ENCODE data around the gene MYOCOS.

The MYOCOS gene, protein sequence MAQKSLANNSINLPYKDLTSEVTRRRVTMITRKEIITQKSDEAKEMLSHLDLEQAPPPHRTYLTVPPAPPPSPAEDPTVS

DNA sequence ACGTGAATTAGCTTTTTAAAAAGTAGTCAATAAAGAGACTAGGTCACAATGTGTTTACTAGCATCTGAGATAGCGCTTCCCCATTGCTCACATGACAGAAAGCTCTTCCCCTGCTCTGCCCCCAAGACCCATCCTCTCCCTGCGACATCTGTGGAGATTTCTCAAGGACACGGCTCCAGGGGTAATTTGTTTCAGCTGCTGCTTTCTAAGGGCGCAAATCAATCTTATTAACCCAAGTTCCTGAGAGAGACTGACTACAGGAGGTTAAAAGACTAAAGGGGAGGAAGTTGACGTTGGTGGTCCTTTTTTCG is at the start of gene MYOCOS:
MYOCOS (plus strand) TSS at position 92 of the 311 bp plus-strand sequence. CDS start 1,641 bp downstream, outside the sequence.
- H3K27me3 ChIP-seq: no peaks in the 10 kb centered on the region
- no peak within 1 kb of the TSS for H3K4me3 ChIP-seq (ENCODE audit: low read depth in 1 of 2, low read length in 1 of 2)
- H3K27ac ChIP-seq: no peak within 1 kb of the TSS
- H3K9me3 ChIP-seq: no peaks in the 10 kb centered on the region
- no peaks in the 10 kb centered on the region for H3K36me3 ChIP-seq
- TF ChIP-seq, protein P1, sequence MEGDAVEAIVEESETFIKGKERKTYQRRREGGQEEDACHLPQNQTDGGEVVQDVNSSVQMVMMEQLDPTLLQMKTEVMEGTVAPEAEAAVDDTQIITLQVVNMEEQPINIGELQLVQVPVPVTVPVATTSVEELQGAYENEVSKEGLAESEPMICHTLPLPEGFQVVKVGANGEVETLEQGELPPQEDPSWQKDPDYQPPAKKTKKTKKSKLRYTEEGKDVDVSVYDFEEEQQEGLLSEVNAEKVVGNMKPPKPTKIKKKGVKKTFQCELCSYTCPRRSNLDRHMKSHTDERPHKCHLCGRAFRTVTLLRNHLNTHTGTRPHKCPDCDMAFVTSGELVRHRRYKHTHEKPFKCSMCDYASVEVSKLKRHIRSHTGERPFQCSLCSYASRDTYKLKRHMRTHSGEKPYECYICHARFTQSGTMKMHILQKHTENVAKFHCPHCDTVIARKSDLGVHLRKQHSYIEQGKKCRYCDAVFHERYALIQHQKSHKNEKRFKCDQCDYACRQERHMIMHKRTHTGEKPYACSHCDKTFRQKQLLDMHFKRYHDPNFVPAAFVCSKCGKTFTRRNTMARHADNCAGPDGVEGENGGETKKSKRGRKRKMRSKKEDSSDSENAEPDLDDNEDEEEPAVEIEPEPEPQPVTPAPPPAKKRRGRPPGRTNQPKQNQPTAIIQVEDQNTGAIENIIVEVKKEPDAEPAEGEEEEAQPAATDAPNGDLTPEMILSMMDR (IDR thresholded peaks at IDR 0.05): no peak
- no peaks in the 10 kb centered on the region for H3K4me1 ChIP-seq (ENCODE audit: control insufficient read depth in 1 of 2, insufficient read depth in 1 of 2, low read depth in 1 of 2, low read length in 1 of 2)

DNA sequence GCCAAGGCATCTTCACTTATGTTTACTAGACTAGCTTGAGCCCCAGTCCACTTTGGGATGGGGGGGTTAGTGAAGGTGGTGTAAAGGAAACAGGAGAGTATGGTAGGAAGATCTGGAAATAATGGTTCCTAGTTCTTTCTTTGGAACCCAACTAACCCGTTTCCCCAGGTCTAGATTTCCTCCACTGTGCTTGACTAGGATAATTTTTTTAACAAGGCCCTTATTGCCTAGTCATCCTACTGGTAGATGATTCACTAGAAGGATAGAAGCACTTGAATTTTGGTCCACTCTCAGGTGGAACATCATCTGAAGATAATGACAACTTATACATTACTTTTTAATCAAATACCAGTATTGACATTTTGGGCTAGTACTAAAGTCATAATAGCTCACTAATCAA is 45.9 kb upstream of the MYOCOS start:
- H3K36me3 ChIP-seq: peaks cover 89% of the 10 kb centered on the region
- H3K4me1 ChIP-seq (ENCODE audit: control insufficient read depth in 1 of 2, insufficient read depth in 1 of 2, low read depth in 1 of 2, low read length in 1 of 2): no peaks in the 10 kb centered on the region
- H3K9me3 ChIP-seq: no peaks in the 10 kb centered on the region
- H3K4me3 ChIP-seq (ENCODE audit: low read depth in 1 of 2, low read length in 1 of 2): no peak overlapping the region
- TF ChIP-seq, protein P1 (IDR thresholded peaks at IDR 0.05): no peak
- H3K27ac ChIP-seq: no peak overlapping the region
- no peaks in the 10 kb centered on the region for H3K27me3 ChIP-seq

DNA sequence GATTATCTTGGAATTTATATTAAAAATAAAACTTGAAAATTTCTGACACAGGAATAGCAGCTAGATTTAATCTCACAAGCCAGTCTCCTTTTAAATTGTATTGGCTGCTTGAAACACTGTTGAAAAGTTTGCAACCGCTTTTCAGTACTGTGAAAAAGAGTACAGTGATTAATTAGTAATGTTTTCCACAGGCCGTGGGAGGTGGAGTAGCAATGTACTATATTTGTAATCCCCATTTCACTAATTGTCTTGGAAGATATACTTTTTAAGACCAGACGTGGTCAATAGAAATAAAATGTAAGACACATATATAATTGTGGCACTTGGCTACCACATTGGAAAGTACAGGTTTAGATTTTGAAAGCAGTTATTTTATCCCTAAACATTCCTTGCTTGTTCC is 40.8 kb upstream of the MYOCOS start:
- Histone ChIP-seq H3K27ac (no peak overlapping the region), H3K4me1 (ENCODE audit: control insufficient read depth in 1 of 2, insufficient read depth in 1 of 2, low read depth in 1 of 2, low read length in 1 of 2) (no peaks in the 10 kb centered on the region), H3K9me3 (no peaks in the 10 kb centered on the region), H3K36me3 (peaks cover 94% of the 10 kb centered on the region), H3K4me3 (ENCODE audit: low read depth in 1 of 2, low read length in 1 of 2) (no peak overlapping the region), H3K27me3 (no peaks in the 10 kb centered on the region)
- TF ChIP-seq, protein P1 (IDR thresholded peaks at IDR 0.05): no peak

DNA sequence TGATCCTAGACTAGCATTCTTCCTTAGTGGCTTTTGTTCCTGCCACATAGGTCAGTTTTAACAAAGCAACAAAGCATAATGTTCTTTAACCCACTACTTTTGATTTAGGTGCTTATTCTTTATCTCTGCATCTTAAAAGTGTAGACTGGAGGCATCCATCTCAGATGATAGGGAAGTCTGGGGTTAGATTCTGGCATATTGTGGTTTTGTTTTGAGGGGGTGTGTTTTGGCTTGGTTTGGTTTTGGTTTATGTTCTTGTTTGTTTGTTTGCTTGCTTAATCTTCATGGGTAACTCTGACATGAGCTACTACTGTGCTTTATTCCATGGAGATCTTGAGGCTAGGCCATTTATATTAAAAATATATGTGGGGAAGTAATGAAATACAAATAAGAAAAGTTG is 40.3 kb upstream of the MYOCOS start:
- Histone ChIP-seq H3K4me1 (ENCODE audit: control insufficient read depth in 1 of 2, insufficient read depth in 1 of 2, low read depth in 1 of 2, low read length in 1 of 2) (no peaks in the 10 kb centered on the region), H3K27ac (no peak overlapping the region), H3K9me3 (no peaks in the 10 kb centered on the region), H3K27me3 (no peaks in the 10 kb centered on the region), H3K36me3 (peaks cover 92% of the 10 kb centered on the region), H3K4me3 (ENCODE audit: low read depth in 1 of 2, low read length in 1 of 2) (no peak overlapping the region)
- TF ChIP-seq, protein P1 (IDR thresholded peaks at IDR 0.05): no peak

DNA sequence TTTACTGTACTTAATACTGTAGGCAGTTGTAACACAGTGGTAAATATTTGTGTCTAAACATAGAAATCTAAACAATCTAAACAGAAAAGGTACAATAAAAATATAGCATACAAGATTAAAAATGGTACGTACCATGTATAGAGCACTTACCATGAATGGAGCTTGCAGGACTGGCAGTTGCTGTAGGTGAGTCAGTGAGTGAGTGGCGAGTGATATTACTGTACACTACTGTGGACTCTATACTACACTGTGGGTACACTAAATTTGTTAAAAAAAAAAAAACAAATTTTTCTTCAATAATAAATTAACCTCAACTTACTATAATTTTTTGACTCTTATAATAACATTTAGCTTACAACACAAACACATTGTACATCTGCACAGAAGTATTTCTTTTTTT is 39.5 kb upstream of the MYOCOS start:
- Histone ChIP-seq H3K4me3 (ENCODE audit: low read depth in 1 of 2, low read length in 1 of 2) (no peak overlapping the region), H3K4me1 (ENCODE audit: control insufficient read depth in 1 of 2, insufficient read depth in 1 of 2, low read depth in 1 of 2, low read length in 1 of 2) (no peaks in the 10 kb centered on the region), H3K9me3 (no peaks in the 10 kb centered on the region), H3K27me3 (no peaks in the 10 kb centered on the region), H3K36me3 (peaks cover 92% of the 10 kb centered on the region), H3K27ac (no peak overlapping the region)
- TF ChIP-seq, protein P1 (IDR thresholded peaks at IDR 0.05): no peak

All from neutrophil (primary cell).